ENCODE results near the gene ZNF525. TPM values are rescaled to one million over a fixed set of nuclear protein-coding genes. Genes with fewer than 3 reads are reported as not detected.
"Not testable (repeated sequence)": the region's sequence is repeated elsewhere in the genome, so short reads cannot be mapped to it uniquely, and the experiment has no call there.

Gene ZNF525
- total RNA-seq, 2 donors from 2014 or later: 7.8 to 20.4 TPM

GRCh38 chr19:53409505-53410204, 44.1 kb downstream of the ZNF525 start:
- 82% methylated on average over 7 of the region's 7 CpGs for WGBS
- Histone ChIP-seq H3K9me3 (no peaks in the 10 kb centered on the region), H3K36me3 (peaks cover 5 to 19% of the 10 kb centered on the region in 2 donors), H3K27ac (no peak overlapping the region), H3K4me3 (no peak overlapping the region), H3K4me1 (replicated peaks) (no peaks in the 10 kb centered on the region), H3K27me3 (replicated peaks; ENCODE audit: insufficient read depth) (no peaks in the 10 kb centered on the region)
- TF ChIP-seq CTCF (IDR thresholded peaks at IDR 0.05) (no peak), POLR2AphosphoS5 (IDR thresholded peaks at IDR 0.05) (no peak), POLR2A (IDR thresholded peaks at IDR 0.05) (no peak)
- no peak for DNase-seq (ENCODE audit: low spot score)
- intact Hi-C loops (cut with DNase I): no loop called here

GRCh38 chr19:53420520-53421315, 55.2 kb downstream of the ZNF525 start:
- peak; percentile 34 for TF ChIP-seq POLR2AphosphoS5 (IDR thresholded peaks at IDR 0.05)
- not testable (repeated sequence) for H3K4me3 ChIP-seq; DNase-seq (ENCODE audit: low spot score); H3K9me3 ChIP-seq; H3K36me3 ChIP-seq; H3K4me1 ChIP-seq (replicated peaks); H3K27me3 ChIP-seq (replicated peaks; ENCODE audit: insufficient read depth)
- 52% methylated on average over 11 of the region's 11 CpGs for WGBS
- peak overlapping the region; percentile 22 to 53 for H3K27ac ChIP-seq
- intact Hi-C loops (cut with DNase I): loop anchor here (5.0 kb wide), 1 partner anchor 327 kb away; no protein-coding TSS in a partner anchor

- H3K27me3 ChIP-seq (replicated peaks; ENCODE audit: insufficient read depth): no peaks in the 10 kb centered on the region
- intact Hi-C loops (cut with DNase I): loop anchor here (5.0 kb wide), 1 partner anchor 325 kb away; no protein-coding TSS in a partner anchor
- TF ChIP-seq POLR2AphosphoS5 (IDR thresholded peaks at IDR 0.05) (no peak), POLR2A (IDR thresholded peaks at IDR 0.05) (no peak), CTCF (IDR thresholded peaks at IDR 0.05) (no peak)
- no peak for DNase-seq (ENCODE audit: low spot score)
- no peak overlapping the region for H3K4me3 ChIP-seq
- no peaks in the 10 kb centered on the region for H3K36me3 ChIP-seq
- H3K27ac ChIP-seq: peak overlapping the region in 1 of 2 donors; percentile 31
- H3K4me1 ChIP-seq (replicated peaks): peaks cover 3% of the 10 kb centered on the region
- WGBS: 86% methylated on average over 5 of the region's 5 CpGs
- no peaks in the 10 kb centered on the region for H3K9me3 ChIP-seq
Observed at GRCh38 chr19:53422551-53422950, 57.0 kb downstream of the ZNF525 start.

GRCh38 chr19:53423074-53423473, 57.6 kb downstream of the ZNF525 start:
- H3K9me3 ChIP-seq; H3K27ac ChIP-seq; H3K36me3 ChIP-seq; DNase-seq (ENCODE audit: low spot score); H3K27me3 ChIP-seq (replicated peaks; ENCODE audit: insufficient read depth); H3K4me3 ChIP-seq; H3K4me1 ChIP-seq (replicated peaks): not testable (repeated sequence)
- no CpG with 5 or more reads among the region's 13 CpGs for WGBS
- intact Hi-C loops (cut with DNase I): loop anchor here (5.0 kb wide), 1 partner anchor 324 kb away; no protein-coding TSS in a partner anchor

GRCh38 chr19:53423680-53424079, 58.2 kb downstream of the ZNF525 start:
- not testable (repeated sequence) for DNase-seq (ENCODE audit: low spot score); H3K4me3 ChIP-seq; H3K36me3 ChIP-seq; H3K9me3 ChIP-seq; H3K4me1 ChIP-seq (replicated peaks); H3K27me3 ChIP-seq (replicated peaks; ENCODE audit: insufficient read depth)
- intact Hi-C loops (cut with DNase I): loop anchor here (5.0 kb wide), 1 partner anchor 324 kb away; no protein-coding TSS in a partner anchor
- TF ChIP-seq CTCF (IDR thresholded peaks at IDR 0.05): peak in 1 of 4 experiments; percentile 19
- WGBS: 19% methylated on average over 8 of the region's 8 CpGs
- H3K27ac ChIP-seq: peak overlapping the region; percentile 40 to 64
